Activated CD4-positive, alpha-beta memory T cell treated with anti-CD3 and anti-CD28 coated beads for 36 hours (primary cell): ENCODE results near the gene FCGR3A. TPM values are rescaled to one million over a fixed set of nuclear protein-coding genes. Genes with fewer than 3 reads are reported as not detected.
"Not testable (repeated sequence)": the region's sequence is repeated elsewhere in the genome, so short reads cannot be mapped to it uniquely, and the experiment has no call there.

Experiments used
- CTCF ChIA-PET: fragments of 350-600 bp; sonication (Branson Sonifier 250); formaldehyde crosslinking; loops from one replicate; lab custom pipeline; 2021; ENCODE audit warnings: antibody characterized with exemption, inconsistent platforms; lab: Charles Lee
- POLR2A ChIA-PET: fragments of 350-600 bp; sonication (Branson Sonifier 250); formaldehyde crosslinking; loops from one replicate; lab custom pipeline; 2021; ENCODE audit warnings: antibody characterized with exemption; lab: Charles Lee
- DNase-seq: peaks from one replicate; pipeline ENCODE4 v3.0.0-alpha.2; 2020
- H3K27ac Mint-ChIP-seq: one replicate; pipeline ENCODE4 v1.8.0; 2021; ENCODE audit warnings: mixed read lengths
- H3K27me3 Mint-ChIP-seq: one replicate; pipeline ENCODE4 v1.8.0; 2021; ENCODE audit warnings: mixed read lengths
- H3K36me3 Mint-ChIP-seq: one replicate; pipeline ENCODE4 v1.8.0; 2021; ENCODE audit warnings: mixed read lengths
- H3K4me1 Mint-ChIP-seq: one replicate; pipeline ENCODE4 v1.8.0; 2021; ENCODE audit warnings: low read depth, mixed read lengths
- H3K4me3 Mint-ChIP-seq: one replicate; pipeline ENCODE4 v1.8.0; 2021; ENCODE audit warnings: mild to moderate bottlenecking, mixed read lengths
- H3K9me3 Mint-ChIP-seq: one replicate; pipeline ENCODE4 v1.8.0; 2021; ENCODE audit warnings: mixed read lengths
- intact Hi-C: fragments of 100-400 bp; cut with micrococcal nuclease; formaldehyde crosslinking; loops from one replicate; pipeline ENCODE4 v1.15.1; 2023
- total RNA-seq, 2 experiments: library from RNA; stranded (reverse); gene quantifications; one replicate each; pipeline ENCODE4 v1.2.3, GENCODE V29; 2021

The FCGR3A gene
- total RNA-seq, 2 experiments from 2014 or later = not detected

DNA sequence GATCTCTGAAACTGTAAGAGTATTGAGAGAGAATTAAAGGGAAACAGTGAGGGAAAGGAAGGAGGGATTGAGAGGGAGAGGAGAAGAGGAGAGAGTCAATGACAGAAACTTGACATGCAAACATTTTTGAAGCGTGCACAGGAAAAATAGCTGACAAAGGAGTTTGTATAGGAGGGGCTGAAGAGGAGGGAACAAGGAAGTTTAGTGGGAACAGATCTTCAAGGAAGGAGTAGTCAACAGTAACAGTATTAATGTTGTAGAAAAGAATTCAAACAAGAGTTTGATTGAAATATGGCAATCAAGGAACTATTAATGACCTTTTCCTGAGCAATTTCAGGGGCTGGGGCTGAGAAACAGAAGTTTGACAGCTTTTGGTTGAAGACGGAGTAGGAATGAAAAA, 4.0 kb upstream of the FCGR3A start:
- H3K4me1 Mint-ChIP-seq = peaks cover 13% of the 10 kb centered on the region
- H3K4me3 Mint-ChIP-seq, CTCF ChIA-PET, H3K27me3 Mint-ChIP-seq, POLR2A ChIA-PET, H3K27ac Mint-ChIP-seq, intact Hi-C loops, H3K9me3 Mint-ChIP-seq, H3K36me3 Mint-ChIP-seq, DNase-seq: not testable (repeated sequence)

DNA sequence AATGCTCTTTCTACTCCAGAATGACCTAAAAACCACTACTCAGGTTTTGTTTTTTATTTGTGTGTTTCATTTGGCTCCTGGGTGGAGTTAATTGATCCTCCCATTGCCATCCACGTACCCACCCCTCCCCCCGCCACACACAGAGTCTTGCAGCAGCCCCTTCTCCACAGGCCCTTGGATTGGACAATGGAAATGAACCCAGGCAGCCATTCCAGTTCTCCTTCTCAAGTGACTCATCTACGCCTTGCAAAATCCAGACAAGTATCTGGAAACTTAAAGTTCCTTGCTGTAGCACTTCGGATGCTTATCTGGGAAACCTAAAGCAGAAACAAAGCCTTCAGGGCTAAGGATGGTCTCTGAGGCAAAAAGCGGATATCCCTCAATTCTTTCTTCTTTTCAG, 1.3 kb upstream of the FCGR3A start:
- H3K27me3 Mint-ChIP-seq, CTCF ChIA-PET, H3K27ac Mint-ChIP-seq, H3K9me3 Mint-ChIP-seq, intact Hi-C loops, H3K4me3 Mint-ChIP-seq, DNase-seq, H3K36me3 Mint-ChIP-seq, POLR2A ChIA-PET: not testable (repeated sequence)
- peaks cover 17% of the 10 kb centered on the region for H3K4me1 Mint-ChIP-seq

DNA sequence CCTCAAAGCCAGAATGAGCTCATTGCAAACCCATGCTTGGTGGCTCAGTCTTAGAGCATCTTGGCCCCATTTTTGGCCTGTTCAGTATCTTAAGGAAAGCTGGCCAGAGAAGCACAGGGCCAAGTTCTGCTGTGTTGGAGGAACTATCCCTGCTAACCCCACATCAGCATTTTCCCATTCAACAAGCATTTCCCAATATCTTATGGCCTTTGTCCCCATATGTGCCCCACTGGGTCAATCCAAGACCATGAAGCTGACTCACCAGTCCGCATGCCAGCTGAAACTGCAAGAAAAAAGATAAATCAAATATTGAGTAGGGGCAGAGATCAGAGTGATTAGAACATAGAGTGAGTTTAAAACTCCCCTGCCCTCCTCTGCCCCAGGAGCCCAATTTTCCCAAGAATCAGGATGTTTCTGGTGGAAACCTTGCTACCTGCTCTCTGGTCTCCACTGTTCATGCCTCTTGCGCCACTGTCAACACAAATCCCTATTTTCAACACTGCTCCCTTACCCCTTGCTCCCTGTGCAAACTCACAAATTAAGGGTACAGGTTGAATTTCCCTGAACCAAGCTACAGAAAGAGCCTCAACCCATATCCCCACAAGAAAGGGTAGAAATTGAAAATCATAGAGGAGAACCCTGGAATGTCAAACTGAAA, 740 bp downstream of the FCGR3A start:
- H3K4me1 Mint-ChIP-seq = peaks cover 15% of the 10 kb centered on the region
- POLR2A ChIA-PET, CTCF ChIA-PET, DNase-seq, H3K9me3 Mint-ChIP-seq, H3K27me3 Mint-ChIP-seq, intact Hi-C loops, H3K36me3 Mint-ChIP-seq, H3K27ac Mint-ChIP-seq, H3K4me3 Mint-ChIP-seq: not testable (repeated sequence)

DNA sequence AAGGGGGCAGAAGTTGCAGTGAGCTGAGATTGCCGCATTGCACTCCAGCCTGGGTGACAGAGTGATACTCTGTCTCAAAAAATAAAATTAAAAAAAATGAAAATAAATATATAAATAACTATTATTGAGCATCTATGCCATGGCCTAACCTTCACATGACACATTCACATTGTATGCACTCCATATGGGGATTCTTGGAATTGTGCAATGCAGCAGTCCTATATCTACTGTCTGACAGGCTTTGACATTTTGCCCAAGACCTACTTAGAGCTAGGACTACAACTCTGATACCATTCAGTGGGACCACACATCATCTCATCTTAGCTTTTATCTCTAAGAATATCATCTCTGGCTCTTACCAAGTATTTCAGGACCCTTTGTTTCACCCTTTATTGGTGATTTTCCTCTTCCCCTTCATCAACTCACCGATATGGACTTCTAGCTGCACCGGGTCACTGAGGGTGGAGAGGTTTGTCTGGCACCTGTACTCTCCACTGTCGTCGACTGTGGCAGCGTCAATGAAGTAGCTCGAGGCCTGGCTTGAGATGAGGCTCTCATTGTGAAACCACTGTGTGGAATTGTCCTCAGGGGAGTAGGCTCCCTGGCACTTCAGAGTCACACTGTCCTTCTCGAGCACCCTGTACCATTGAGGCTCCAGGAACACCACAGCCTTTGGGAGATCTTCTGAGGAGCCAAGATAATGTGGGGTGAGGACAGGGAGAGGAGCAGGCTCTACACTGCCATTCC, 1.4 kb downstream of the FCGR3A start:
- DNase-seq, H3K4me3 Mint-ChIP-seq, intact Hi-C loops, POLR2A ChIA-PET, H3K27ac Mint-ChIP-seq, H3K27me3 Mint-ChIP-seq, H3K36me3 Mint-ChIP-seq, H3K9me3 Mint-ChIP-seq, CTCF ChIA-PET: not testable (repeated sequence)
- H3K4me1 Mint-ChIP-seq = peaks cover 22% of the 10 kb centered on the region

DNA sequence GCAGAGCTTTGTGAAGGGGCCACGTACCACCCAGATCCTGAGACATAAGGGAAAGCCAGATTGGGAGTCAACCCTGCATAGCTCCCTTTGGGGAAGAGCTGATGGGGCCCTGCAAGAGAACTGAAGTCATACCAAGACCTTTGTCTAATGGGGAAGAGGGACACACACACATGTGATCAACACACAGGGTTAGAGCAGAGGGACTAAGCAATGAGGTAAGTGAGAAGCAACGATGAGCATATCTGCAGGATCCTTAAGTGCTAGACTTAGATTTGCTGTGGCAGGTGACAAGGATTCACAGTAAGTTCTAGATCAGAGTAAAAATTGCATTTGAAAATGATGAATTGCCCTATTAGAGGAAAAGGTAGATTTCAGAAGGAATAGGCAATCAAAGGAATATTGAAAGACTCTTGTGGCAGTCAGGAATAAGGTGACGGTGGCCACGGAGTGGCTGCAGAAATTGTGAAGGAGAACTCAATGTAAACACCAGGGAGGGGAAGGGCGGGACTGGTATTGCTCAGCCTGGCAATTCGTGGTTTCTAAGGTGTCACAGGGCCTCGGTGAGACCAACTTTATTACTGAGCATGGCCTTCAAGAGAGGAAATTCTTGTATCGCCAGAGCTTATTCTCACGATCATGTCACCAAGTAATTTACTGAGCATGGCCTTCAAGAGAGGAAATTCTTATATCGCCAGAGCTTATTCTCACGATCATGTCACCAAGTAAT, 4.5 kb downstream of the FCGR3A start:
- POLR2A ChIA-PET, H3K27me3 Mint-ChIP-seq, H3K36me3 Mint-ChIP-seq, H3K9me3 Mint-ChIP-seq, intact Hi-C loops, H3K4me3 Mint-ChIP-seq, CTCF ChIA-PET: not testable (repeated sequence)
- Mint-ChIP-seq H3K4me1 (peaks cover 49% of the 10 kb centered on the region), H3K27ac (peak overlapping the region; percentile 21)
- peak; percentile 51 for DNase-seq

DNA sequence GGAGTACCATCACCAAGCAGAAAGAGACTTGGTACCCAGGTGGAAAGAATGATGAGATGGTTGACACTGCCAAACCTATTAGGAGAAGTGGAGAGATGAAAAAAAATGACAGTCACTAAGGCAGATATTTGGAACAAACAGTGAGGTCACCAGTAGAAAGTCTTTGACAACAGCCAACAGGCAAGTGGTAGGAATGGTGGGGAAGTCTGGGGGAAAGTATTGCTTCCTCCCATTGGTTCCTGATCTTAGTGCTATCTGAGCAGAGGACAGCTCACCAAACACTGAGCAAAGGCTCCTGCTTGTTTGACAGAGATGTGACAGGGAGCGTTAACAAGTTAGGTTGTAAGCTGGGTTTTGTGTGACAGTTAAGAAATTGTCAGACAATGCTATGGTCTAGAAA, 6.5 kb downstream of the FCGR3A start:
- peaks cover 60% of the 10 kb centered on the region for H3K4me1 Mint-ChIP-seq
- H3K36me3 Mint-ChIP-seq, H3K4me3 Mint-ChIP-seq, H3K9me3 Mint-ChIP-seq, POLR2A ChIA-PET, CTCF ChIA-PET, DNase-seq, H3K27me3 Mint-ChIP-seq, intact Hi-C loops, H3K27ac Mint-ChIP-seq: not testable (repeated sequence)

DNA sequence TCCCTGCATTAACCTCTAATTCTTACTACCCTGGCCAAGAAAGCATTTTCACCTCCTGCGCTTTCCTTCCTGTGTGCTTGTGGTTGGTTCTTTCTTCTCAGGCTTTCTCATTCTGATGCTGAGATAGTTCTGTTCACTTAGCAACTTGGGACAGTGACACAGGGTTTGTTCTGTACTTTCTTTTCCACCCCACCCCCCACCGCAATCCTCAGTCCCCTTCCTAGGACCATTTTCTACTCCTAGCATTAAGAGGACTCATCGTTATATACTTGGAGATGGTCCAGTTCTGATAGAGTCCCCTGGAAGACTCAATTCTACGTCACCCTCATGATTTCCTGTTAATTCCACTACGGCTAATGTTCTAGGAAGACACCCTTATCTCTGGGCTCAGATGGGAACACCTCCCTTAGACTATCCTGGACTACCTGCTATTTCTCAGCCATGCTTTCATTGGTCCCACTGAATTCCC, 7.5 kb downstream of the FCGR3A start:
- CTCF ChIA-PET = interaction anchor here (1.1 to 1.4 kb wide), 2 partner anchors 55 to 198 kb away, joined by 3 read pairs; no protein-coding TSS in a partner anchor
- Mint-ChIP-seq H3K4me1 (peaks cover 65% of the 10 kb centered on the region), H3K27ac (peak overlapping the region; percentile 47), H3K4me3 (peak overlapping the region; percentile 10)
- H3K9me3 Mint-ChIP-seq, H3K36me3 Mint-ChIP-seq, intact Hi-C loops, POLR2A ChIA-PET, H3K27me3 Mint-ChIP-seq: not testable (repeated sequence)
- DNase-seq = peak; percentile 80

DNA sequence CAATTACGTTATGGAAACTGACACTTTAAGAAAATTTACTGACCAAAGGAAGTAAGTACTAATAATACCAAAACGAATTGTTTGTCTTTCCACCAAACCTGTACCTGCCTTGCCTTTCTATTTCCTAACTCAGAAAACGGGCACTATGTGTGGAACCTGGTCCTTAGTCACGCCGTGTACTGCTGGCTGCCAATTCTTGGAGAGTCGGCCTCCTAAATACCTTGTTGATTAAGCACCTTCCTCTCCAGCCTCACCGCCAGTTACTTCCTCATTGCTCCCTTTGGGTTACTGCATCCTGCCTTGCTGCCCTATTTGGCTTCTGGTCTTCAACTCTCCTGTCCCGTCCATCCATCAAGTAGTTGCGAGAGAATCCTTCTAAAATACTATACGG, 9.1 kb downstream of the FCGR3A start:
- H3K27me3 Mint-ChIP-seq, POLR2A ChIA-PET, H3K36me3 Mint-ChIP-seq, H3K9me3 Mint-ChIP-seq: not testable (repeated sequence)
- intact Hi-C loops = loop anchor here (1.0 to 2.0 kb wide), 3 partner anchors 9 to 72 kb away; partner anchors contain the start of gene HSPA6
- Mint-ChIP-seq H3K4me1 (peaks cover 62% of the 10 kb centered on the region), H3K4me3 (peak overlapping the region; percentile 95), H3K27ac (peak overlapping the region; percentile 94)
- peak; percentile 41 for DNase-seq
- CTCF ChIA-PET = interaction anchor here (1.4 to 1.7 kb wide), 3 partner anchors 52 to 198 kb away, joined by 3 to 5 read pairs (median 5); no protein-coding TSS in a partner anchor

DNA sequence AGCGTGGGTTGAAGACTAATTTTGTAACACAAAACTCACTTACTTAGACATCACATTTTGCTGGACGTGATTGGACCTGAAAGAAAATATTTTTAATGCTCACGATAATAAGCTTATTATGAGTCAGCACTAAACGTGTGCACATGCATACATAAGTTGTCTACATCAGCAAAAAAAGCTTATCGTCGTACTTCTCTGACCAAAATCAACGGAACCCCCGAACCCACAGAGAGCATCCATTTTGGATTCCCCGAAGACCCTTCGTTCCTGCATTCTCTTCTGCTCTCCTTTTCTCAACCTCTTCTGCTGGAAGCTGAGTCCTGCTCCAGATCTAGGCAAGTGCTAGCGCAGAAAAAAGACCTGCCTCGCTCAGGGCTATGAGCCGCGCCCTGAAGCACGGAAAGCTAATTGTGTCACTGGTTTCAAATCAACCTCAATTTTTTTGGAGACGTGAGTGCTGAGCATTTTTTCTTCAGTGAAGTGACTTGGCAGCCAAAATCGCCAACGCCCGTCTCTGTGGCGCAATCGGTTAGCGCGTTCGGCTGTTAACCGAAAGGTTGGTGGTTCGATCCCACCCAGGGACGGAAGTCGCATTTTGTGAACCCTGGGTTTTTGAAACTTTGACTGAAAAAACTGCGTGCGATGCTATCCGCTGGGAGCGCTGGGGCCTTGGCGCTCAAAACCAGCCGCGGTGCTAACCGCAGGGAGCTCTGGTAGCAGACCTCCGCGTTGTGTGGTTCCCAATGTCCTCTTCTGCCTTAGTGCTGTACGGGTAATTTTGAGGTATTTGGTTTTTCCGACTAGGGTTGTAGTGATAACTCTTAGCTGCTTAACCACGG, 9.7 kb downstream of the FCGR3A start:
- peak overlapping the region; percentile 94 for H3K27ac Mint-ChIP-seq
- ChIA-PET CTCF (interaction anchor here (1.4 to 1.7 kb wide), 3 partner anchors 51 to 199 kb away, joined by 3 to 5 read pairs (median 5); no protein-coding TSS in a partner anchor), POLR2A (interaction anchor here (0.7 kb wide), 1 partner anchor 72 kb away, joined by 3 read pairs; no protein-coding TSS in a partner anchor)
- H3K4me1 Mint-ChIP-seq = peaks cover 56% of the 10 kb centered on the region
- peak overlapping the region; percentile 95 for H3K4me3 Mint-ChIP-seq
- not testable (repeated sequence) for H3K36me3 Mint-ChIP-seq, H3K27me3 Mint-ChIP-seq, H3K9me3 Mint-ChIP-seq
- intact Hi-C loops = loop anchor here (1.0 to 10.0 kb wide), 4 partner anchors 9 to 205 kb away; partner anchors contain the start of genes DUSP12 and HSPA6
- peak; percentile 95 for DNase-seq

DNA sequence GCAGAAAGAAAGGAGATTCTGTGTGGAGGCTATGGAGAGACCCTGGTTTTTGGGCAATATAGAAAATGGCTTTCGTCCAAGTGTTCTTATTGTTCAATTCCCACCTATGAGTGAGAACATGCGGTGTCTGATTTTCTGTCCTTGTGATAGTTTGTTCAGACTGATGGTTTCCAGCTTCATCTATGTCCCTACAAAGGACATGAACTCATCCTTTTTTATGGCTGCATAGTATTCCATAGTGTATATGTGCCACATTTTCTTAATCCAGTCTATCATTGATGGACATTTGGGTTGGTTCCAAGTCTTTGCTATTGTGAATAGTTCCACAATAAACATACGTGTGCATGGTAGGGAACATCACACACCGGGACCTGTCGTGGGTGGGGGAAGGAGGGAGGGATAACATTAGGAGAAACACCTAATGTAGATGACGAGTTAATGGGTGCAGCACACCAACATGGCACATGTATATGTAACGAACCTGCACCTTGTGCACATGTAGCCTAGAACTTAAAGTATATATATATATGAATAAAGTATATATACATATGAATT, 10.6 kb downstream of the FCGR3A start:
- Mint-ChIP-seq H3K27ac (peak overlapping the region; percentile 33), H3K4me3 (peak overlapping the region; percentile 95), H3K4me1 (peaks cover 52% of the 10 kb centered on the region)
- POLR2A ChIA-PET, H3K36me3 Mint-ChIP-seq, H3K9me3 Mint-ChIP-seq, H3K27me3 Mint-ChIP-seq, DNase-seq: not testable (repeated sequence)
- CTCF ChIA-PET = interaction anchor here (1.4 to 1.7 kb wide), 2 partner anchors 52 to 200 kb away, joined by 5 read pairs; no protein-coding TSS in a partner anchor
- intact Hi-C loops = loop anchor here (10.0 kb wide), 1 partner anchor 206 kb away; the partner anchor contains the start of gene DUSP12

DNA sequence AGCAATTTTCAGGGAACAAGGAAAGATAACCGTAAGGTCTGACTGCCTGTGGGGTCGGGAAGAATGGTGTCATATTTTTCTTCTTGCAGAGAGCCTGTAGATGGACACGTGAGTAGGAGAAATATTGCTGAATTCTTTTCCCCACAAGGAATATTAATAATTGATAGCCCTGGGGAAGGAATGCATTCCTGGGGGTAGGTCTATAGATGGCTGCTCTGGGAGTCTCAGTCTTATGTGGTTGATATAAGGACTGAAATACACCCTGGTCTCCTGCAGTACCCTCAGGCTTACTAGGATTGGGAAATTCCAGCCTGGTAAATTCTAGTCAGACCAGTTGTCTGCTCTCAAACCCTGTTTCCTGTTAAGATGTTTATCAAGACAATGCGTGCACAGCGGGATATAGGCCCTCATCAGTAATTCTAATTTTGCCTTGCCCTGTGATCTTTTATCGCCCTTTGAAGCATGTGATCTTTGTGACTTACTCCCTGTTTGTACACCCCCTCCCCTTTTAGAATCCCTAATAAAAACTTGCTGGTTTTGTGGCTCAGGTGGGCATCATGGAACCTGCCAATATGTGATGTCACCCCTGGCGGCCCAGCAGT, 12.4 kb downstream of the FCGR3A start:
- CTCF ChIA-PET, DNase-seq, H3K27me3 Mint-ChIP-seq, H3K4me3 Mint-ChIP-seq, H3K27ac Mint-ChIP-seq, H3K36me3 Mint-ChIP-seq, H3K9me3 Mint-ChIP-seq, POLR2A ChIA-PET: not testable (repeated sequence)
- intact Hi-C loops = loop anchor here (10.0 kb wide), 1 partner anchor 208 kb away; the partner anchor contains the start of gene DUSP12
- H3K4me1 Mint-ChIP-seq = peaks cover 36% of the 10 kb centered on the region
